Activated CD4-positive, alpha-beta T cell treated with anti-CD3 and anti-CD28 coated beads, Interleukin-10, Interleukin-2, amounts not matched to agents 100 ng/mL and 50 ng/mL, durations not matched to agents 16 hours and 8 hours (primary cell): ENCODE results near the gene IFT20.
"Not testable (repeated sequence)": the region's sequence is repeated elsewhere in the genome, so short reads cannot be mapped to it uniquely, and the experiment has no call there.

ENCODE experiments used
- DNase-seq: peaks from one replicate; pipeline ENCODE4 v3.0.0-alpha.2; 2020

The IFT20 gene

DNA sequence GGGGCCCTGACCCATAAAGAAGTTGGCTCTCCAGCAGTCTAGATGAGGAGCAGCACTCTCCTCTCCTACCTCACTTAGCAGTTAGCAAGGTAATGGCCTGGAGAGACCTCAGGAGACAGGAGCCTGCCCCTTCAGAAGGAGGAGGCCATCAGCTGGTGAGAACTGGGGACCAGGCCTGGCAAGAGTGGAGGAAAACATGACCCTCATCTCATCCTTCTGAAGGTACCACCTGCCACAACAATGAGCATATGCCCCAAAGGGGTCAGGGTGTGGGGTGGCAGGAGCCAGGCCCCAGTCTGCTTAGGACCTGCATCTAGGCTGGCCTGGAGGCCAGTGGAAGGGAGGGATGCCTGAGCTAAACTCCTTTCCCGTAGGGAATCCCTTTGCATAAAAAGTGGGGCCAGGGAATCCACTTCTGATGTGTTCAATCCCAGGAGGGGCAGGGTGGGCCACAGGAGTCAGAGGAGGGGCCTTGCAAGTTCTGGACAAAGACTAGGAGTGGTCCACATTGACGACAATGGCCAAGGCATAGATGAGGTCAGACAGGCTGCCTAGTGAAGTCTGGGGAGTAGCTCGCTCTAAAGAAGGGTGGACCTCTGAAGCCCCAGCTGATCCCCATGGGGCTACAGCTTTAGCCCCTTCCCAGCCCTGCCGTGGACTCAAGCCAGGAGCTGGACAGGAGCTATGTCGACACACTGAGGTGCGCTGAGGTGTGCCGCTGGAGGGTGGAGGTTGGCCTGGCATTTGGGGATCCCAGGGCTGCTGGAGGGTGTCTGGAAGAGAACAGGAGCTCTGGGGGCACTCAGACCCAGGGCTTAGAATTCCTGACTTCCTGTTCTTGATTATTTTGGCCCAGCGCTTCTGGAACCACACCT, 28.7 kb upstream of the IFT20 start:
- no peak for DNase-seq

DNA sequence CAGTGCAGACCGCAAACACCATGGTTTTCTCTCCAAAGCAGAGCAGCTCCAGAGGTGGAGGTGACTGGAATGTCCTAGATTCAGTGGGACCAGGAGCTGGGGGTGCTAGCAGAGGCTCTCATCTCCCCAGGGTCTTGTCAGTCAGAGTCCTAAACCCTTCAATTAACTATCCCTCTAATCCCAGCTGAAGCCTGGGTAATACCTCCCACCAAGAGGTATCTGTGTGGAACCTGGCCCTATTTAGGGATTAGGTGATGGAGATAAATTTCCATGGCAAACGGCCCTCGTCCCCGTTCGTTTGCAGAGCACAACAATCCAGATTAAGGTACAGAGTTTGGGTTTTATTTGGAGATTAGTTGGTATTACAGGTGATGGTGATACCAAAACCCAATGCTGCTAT, 27.9 kb upstream of the IFT20 start:
- no peak for DNase-seq

DNA sequence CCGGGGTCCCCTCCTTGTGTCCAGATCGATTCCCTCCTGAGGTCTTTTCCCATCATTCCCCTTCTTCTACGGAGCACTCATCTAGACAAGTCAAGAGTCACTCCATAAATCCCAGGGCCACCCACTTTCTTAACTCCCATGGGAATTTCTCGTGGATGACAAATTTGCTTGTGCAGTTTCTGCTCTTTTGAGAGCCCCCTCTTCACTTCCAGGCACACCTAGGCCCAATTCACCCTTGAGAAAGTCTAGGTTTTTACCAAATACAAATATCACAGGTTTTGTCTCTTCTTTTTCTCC, 22.6 kb upstream of the IFT20 start:
- DNase-seq = no peak

DNA sequence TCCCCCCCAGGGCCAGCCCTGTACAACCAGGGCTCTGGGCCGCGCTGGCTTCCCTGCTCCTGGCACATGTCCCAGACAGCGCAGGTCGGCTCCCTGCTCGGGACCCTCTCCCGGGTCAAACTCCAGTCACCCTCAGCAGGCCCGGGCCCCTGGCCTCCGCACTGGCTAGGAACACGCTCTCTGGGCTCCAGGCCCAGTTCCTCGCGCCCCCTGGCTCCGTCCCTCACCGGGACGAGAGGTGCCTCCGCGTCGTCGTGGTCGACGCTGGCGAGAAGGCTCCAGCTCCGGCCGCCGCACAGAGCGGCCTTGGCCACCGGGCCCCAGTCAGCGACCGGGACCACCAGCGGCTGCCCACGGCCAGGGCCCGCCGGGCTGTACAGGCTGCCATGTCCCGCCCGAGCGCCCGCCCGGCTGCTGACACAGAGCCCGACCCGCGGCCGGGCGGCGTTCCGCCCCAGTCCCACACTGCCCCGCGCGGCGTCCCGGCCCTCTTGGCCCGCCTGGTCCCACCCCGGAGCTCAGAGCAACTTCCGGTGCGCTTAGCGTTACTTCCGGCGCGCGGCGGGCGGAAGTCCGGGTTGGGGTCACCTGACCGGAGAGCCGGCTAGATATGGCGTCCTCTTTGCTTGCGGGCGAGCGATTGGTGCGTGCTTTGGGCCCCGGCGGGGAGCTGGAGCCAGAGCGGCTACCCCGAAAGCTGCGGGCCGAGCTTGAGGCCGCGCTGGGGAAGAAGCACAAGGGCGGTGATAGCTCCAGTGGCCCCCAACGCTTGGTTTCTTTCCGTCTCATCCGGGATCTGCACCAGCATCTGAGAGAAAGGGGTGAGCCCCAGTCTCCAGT, 22.0 kb upstream of the IFT20 start, which contains the start of gene POLDIP2:
TSS of gene POLDIP2 (minus strand) at position 467 of the 840 bp plus-strand sequence. CDS start at position 388, 79 bp downstream.
- DNase-seq = peak; percentile 98

DNA sequence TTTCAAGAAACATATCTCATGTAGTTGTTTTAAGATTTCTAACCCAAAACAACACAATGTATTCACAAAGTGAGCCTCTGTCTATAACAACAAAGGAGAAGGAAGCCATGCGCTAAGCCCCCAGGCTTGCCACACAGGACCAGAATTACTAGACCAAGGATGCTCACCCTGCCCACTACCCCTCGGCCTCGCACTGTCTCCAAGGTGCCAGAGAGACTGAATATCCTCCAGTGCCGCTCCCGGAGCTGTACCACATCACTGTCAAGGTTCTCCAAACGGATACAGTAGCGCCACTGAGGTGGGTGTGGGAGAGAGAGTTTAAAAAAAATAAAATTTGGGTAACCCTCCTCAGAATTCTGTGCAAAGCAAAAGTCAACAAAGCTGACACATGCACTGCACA, 15.0 kb upstream of the IFT20 start:
- no peak for DNase-seq

DNA sequence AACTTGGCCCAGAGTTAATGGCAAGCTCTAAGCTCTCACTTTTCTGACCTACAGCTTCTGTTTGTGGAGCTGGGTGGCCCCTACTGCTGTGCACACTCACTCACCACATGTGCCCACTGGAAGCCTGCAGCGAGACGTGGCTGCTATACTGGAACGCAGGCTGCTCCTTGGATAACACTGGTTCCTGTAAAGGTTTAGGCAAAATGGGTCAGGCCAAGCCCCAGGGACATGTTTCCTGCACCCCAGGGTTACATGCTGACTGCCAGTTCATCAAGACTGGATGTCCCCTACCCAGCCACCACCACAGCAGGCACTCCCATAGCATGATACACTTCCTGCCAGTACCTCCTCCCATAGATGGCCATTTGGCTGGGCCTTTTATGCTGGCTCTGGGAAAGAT, 13.7 kb upstream of the IFT20 start:
- no peak for DNase-seq

DNA sequence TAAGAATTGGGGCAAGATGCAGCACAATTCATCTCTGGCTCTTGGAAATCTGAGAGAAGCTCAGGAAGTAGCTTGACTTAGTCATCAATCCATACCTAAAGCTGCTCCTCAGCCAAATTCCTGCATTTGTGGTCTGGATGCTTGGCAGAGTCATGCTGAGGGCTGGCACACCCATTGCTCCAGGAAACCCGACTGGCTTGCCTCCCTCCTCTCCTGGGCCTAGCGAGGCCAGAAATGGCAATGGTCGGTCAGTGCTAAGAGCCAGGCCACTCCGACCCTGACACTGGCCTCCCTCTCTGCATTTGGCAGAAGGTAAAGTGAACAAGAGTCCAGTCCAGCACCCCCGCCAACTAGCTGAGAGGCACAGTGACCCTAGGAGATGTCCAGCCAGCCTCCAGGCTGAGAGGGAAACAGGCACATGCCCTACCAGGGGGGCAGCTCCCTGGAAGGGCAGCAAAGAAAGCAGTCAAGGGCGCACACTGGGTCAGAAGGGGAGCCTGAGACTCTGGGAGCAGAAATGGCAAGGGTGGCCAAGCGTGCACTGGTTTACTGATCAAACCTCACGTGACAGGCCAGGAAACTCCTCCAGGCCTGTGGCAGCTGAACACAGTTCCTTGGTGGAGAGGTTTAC, 12.1 kb upstream of the IFT20 start:
- DNase-seq = no peak

DNA sequence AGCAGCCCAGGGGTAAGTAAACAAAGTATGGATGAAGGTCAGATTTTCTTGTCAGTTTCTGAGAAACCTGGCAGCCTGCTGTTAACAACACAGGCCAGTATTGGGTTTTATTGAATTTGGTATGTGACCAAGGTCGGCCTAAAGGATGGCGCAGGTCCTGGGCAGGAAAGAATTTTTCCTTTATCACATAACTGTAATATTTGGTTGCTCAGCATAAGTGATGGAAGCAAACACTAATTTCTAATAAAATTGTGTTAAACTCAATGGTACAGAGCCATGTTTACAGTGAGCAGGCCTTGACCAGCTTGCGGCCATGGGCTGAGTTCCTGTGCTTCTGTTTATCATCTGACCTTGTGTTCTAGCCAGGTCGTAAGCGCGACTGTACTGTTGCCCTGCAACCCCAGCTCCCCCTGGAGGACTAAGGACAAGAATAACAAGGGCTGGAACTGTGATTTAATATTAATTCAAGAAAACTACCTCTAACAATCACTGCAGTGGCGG, 11.5 kb upstream of the IFT20 start:
- no peak for DNase-seq

DNA sequence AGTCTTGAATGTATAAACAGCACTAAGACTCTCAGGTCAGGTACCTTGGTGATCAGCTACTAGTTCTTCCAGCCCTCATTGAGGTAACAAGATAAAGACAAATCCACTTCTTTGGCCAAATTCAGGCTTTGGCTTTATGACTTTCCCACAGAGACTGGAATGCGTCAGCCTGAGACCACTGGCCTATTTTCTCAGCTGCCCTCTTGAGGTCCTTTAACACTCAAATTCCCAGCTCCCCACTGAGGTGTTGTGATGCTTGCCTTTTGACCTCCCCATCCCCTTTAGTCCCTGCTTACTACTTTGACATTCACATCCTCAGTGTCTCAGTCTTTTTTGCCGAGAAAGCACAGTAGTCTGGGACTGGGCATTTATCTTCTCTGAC, 10.9 kb upstream of the IFT20 start:
- no peak for DNase-seq

DNA sequence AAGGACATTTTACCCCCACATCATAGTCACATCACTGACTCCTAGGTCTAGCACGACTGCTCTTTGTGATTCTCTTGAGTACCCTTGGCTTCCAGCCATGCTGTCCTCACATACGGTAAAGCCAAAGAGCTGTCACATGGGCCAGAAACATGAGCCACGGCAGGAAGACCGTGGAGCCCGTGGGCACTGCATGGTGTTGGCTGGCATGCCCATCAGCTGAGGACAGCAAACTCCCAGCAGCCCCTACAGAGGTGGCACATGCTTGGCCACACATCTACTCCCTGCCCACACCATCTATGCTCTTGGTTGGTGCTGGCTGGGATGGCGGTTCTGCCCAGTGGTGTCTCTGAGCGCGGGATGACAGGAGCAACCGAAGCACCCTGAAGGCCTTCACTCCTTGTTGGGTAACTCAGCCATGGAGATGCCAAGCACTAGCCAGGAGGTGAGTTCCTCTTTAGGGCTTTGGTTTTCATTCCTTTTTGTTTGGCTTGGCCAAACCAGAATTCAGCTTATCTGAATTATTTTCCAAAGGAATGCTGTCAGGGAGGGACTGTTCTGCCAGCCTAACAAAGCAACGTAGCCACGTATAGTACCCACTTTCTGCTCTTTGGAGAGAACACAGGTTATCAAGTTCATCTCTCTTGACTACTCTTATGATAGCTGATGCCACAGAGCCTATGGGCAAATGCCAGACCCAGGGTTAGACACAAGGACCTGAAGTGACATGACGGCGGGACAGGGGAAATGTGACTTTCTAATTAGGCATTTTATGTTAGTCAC, 10.3 kb upstream of the IFT20 start:
- no peak for DNase-seq

DNA sequence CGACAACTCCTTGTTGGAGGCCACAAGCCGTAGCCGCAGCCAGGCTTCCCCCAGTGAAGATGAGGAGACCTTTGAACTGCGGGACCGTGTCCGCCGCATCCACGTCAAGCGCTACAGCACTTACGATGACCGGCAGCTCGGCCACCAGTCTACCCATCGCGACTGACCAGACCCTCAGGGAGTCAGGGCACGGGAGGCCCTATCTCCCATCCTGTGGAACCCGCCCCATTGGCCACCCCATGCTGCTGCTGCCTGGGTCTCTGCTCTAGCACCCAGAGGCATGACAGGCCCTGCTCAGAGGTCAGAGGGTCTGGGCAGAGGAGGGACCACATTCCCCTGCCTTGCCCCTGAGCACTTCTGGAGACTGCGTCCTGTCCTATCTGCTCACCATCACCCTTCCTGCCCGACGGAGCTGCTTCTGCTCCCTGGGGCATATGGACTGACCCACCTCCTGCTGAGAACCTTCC, 9.2 kb upstream of the IFT20 start:
- no peak for DNase-seq

DNA sequence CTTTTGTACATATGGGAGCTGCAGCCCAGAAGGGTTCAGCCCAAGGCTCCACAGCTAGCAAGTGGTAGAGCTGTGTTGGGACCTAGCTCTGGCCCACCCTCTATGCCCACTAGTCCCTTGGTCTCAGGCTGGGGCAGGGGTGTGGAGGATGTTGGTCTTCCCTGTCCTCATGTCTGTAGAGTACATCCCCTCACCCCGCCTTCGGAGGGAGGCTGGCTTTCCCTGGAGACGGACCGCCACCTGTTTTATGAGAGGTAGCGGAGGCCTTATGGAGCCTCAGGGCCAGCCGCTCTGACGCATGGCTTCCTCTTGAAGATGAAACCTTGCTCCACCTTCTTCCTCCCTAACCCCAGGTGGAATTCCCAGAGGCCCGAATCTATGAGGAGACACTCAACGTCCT, 8.7 kb upstream of the IFT20 start:
- DNase-seq = no peak

DNA sequence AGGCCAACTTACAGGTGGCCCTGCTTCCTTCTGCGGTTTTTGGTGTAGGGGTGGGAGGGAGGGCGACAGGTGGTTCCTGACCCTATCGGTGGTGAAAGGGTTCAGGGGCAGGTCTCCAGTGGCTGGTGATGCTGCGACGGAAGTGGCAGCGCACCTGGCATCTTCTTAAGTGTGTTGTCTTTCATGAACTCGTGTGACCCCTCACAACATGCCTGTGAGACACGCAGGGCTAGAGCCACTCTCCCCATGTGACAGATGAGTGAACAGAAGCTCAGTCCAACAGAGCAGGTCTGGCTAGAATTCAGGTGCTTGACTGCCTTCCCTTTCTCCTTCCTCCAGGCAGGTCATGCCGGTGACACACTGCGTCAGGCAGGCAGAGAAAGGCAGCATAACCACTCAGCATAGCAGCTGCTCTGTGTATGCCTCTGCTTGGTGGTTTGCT, 8.2 kb upstream of the IFT20 start:
- no peak for DNase-seq

DNA sequence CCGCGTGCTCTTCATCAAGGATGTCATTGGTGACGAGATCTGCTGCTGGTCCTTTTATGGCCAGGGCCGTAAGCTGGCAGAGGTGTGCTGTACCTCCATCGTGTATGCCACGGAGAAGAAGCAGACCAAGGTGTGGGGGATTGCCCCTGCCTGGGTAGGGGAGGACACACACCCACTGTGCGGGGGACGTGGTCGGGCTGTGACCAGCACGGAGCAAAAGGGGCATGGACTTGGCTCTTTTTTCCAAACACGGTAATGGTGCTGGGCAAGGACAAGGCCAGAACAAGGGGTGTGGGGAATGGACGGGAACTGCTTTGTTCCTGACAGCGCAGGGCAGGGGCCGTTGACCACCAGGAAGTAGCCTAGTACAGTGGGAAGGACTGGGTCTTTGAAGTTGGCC, 7.0 kb upstream of the IFT20 start:
- no peak for DNase-seq

DNA sequence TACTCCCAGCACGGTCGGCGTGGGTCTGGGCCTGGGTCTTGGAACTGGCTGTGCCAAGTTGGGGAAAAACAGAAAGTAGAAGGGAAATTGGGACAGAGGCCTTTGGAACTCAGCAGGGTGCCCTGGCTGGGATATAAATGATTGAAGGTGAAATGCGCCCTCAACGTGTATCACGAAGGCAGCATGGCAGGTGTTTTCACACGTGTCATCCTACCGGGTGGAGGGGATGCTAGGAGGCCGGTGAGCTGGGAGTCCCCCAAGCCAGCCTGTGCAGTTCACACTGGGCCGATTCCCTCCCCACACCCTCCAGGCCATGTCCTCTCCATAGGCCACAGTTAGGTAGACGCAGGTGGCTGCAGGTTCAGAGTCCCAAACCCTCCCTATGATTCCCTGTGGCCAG, 6.2 kb upstream of the IFT20 start:
- no peak for DNase-seq

DNA sequence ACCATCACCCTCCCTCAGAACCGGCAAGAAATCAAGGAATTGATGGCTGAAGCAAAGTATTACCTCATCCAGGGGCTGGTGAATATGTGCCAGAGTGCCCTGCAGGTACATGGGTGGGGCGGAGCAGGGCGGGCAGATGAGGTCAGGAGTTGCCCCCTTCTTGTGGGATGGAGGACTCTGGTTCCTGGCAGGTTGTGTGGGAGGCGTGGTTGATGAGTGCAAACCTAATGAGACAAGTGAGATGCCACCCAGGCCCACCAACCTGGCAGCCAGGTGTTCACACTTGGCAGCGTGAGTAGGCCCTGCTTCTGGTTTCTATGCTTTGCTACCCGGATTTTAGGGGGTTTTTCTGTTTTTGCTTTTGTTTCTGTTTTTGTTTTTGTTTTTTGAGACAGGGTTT, 5.1 kb upstream of the IFT20 start:
- no peak for DNase-seq

DNA sequence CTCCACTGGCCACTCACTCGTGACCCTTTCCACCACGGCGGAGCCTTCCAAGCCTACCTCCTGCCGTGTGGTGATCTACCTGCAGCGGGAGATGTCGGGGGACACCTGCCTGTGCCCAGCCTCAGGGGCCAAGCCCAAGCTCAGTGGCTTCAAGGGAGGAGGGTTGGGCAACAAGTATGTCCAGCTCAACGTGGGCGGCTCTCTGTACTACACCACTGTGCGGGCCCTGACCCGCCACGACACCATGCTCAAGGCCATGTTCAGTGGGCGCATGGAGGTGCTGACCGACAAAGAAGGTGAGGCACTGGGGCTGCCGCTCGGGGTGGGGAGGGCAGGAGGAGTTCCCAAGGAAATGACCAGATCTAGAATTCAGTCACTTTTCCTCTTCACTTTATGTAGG, 4.2 kb upstream of the IFT20 start:
- no peak for DNase-seq

DNA sequence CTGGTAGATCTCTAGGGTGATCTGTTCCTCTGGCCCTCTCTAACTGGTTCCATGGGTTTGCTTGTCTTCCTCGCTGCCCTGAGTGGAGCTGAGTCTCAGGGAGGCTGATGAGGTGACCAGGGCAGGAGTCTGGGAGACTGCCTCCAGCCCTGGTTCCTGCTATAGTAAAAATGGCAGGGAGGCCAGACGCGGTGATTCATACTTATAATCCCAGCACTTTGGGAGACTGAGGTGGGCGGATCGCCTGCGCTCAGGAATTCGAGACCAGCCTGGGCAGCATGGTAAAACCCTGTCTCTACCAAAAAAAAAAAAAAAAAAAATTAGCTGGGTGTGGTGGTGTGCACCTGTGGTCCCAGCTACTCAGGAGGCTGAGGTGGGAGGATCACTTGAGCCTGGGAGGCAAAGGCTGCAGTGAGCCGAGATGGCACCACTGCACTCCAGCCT, 3.5 kb upstream of the IFT20 start:
- DNase-seq = not testable (repeated sequence)

DNA sequence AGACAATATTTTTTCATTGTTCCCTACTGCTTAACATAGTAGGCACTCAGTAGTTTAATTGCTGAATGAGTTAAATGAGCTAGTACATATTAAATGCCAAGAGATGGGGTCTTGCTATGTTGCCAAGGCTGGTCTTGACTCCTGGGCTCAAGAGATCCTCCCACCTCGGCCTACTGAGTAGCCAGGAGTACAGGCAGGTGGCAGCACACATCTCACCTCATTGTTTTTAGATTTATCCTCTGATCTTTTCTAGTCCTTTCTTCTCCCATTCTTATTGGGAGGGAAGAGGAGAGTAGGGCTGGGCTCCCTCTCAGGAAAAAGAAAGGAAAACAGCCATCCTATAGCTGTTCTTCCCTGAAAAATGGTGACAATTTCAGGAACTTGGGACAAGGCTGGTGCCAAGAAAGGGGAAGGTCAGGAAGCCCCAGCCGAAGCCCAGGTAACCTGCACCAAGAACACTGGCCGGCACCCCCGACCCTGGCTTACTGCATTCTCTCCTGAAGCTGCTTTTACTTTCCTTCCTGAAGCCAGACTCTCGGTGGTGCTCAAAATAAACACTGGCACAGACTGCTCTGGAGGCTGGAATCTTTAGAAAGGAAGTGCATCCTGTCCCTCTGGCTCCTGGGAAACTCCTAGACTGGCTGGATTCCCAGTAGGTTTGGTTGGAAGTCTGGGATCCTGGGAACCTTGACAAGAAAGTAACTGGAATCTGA, 2.9 kb upstream of the IFT20 start:
- no peak for DNase-seq

DNA sequence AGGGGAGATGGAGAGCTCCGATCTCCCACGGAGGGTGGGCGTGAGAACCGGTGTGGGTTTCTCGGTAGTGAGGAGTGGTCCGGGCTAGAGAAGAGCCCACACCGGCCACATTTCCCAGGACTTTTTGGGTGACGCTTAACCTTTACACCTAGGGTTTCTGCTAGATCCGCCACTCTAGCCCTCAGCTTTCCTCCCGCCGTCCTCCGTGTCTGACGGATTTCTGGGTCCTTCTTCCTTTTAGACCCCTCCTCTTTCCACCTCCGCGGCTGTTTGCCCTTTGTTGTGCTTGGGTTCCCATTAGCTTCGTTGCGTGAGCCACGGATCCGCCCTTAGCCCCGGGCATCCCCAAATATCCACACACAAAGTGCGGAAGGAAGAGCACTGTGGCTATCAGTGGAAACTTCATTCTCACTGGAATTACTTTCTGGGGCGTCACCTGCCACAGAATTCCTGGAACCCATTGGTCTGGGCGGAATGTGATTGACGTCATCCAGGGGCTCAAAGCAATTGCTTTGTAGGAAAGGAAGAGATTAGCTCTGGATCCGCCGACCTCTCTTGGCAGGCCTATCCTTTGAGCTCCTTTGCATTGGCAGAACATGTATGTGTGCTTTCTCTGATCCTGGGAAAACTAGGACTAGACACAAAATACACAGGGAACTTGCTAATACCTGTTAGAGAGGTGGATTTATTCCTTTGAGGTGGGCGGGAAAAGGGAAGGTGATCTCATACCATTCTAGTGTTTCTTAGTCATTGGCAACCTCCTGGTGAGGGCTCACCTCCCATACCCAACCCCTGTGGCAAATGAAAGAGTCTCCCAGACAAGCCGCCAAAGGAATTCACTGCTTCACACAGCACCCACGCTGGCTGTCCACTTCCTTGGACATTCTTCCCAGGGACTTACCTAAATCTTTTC, 943 bp upstream of the IFT20 start:
- DNase-seq = peak; percentile 24
